Keratinocyte (primary cell): Measurements from ENCODE around the gene CHCHD6. TPM values are rescaled to one million over a fixed set of nuclear protein-coding genes. Genes with fewer than 3 reads are reported as not detected.

ENCODE experiments used
- DNase-seq: peaks from one replicate; pipeline ENCODE4 v3.0.0-alpha.2; 2011; ENCODE audit warnings: low read depth, missing footprints, low spot score
- FAIRE-seq: peaks from 2 replicates; lab custom pipeline; 2011; peaks lifted over from hg19 to GRCh38; lab: Jason Lieb, UNC
- H2AFZ ChIP-seq: 2 replicates; pipeline ENCODE4 v1.6.0; 2012; ENCODE audit warnings: low read length, control low read depth, inconsistent platforms; ENCODE audit not compliant: control insufficient read depth
- H3K27ac ChIP-seq: 2 replicates; pipeline ENCODE4 v1.5.1; 2011; ENCODE audit warnings: low read length; ENCODE audit not compliant: control insufficient read depth, insufficient read depth
- H3K27me3 ChIP-seq: 3 replicates; pipeline ENCODE4 v1.6.0; 2011; ENCODE audit warnings: low read length; ENCODE audit not compliant: control insufficient read depth, insufficient read depth; ENCODE audit errors: extremely low read depth
- H3K36me3 ChIP-seq, 2 experiments: 2 replicates in 1 of 2; 3 replicates in 1 of 2; pipeline ENCODE4 v1.5.1; 2011; ENCODE audit warnings: low read length in 2 of 2, mild to moderate bottlenecking in 1 of 2; ENCODE audit not compliant: control insufficient read depth in 2 of 2, insufficient read depth in 2 of 2; ENCODE audit errors: extremely low read depth in 1 of 2
- H3K4me1 ChIP-seq: 3 replicates; pipeline ENCODE4 v1.5.1; 2011; ENCODE audit warnings: low read length; ENCODE audit not compliant: control insufficient read depth, insufficient read depth; ENCODE audit errors: extremely low read depth
- H3K4me2 ChIP-seq: 3 replicates; pipeline ENCODE4 v1.6.0; 2011; ENCODE audit warnings: low read depth, low read length; ENCODE audit not compliant: control insufficient read depth, insufficient read depth; ENCODE audit errors: extremely low read depth
- H3K4me3 ChIP-seq, 3 experiments: fragments of 200-600 bp in 1 of 3; sonication (generic) in 1 of 3; 2 replicates in 2 of 3; 3 replicates in 1 of 3; pipeline ENCODE4 v1.5.1; 2011 to 2016; ENCODE audit warnings: low read length in 3 of 3, mild to moderate bottlenecking in 3 of 3, control low read depth in 2 of 3, inconsistent platforms in 1 of 3, low read depth in 1 of 3, mixed read lengths in 1 of 3, mixed run types in 1 of 3, moderate library complexity in 1 of 3; ENCODE audit not compliant: control insufficient read depth in 2 of 3, insufficient read depth in 2 of 3; ENCODE audit errors: extremely low read depth in 1 of 3
- H3K79me2 ChIP-seq: 2 replicates; pipeline ENCODE4 v1.6.0; 2012; ENCODE audit warnings: low read length; ENCODE audit not compliant: control insufficient read depth, insufficient read depth
- H3K9ac ChIP-seq: 3 replicates; pipeline ENCODE4 v1.6.0; 2011; ENCODE audit warnings: low read length; ENCODE audit not compliant: control insufficient read depth, insufficient read depth; ENCODE audit errors: extremely low read depth
- H3K9me1 ChIP-seq: 3 replicates; pipeline ENCODE4 v1.6.0; 2011; ENCODE audit warnings: low read length; ENCODE audit not compliant: control insufficient read depth, insufficient read depth; ENCODE audit errors: extremely low read depth
- H3K9me3 ChIP-seq: 2 replicates; pipeline ENCODE4 v1.5.1; 2012; ENCODE audit warnings: low read depth, low read length; ENCODE audit not compliant: control insufficient read depth
- H4K20me1 ChIP-seq: 3 replicates; pipeline ENCODE4 v1.6.0; 2011; ENCODE audit warnings: low read length; ENCODE audit not compliant: control insufficient read depth, insufficient read depth; ENCODE audit errors: extremely low read depth
- EZH2 ChIP-seq: IDR thresholded peaks from one replicate; pipeline ENCODE4 v1.6.1; 2012; ENCODE audit warnings: inconsistent platforms, mild to moderate bottlenecking, low read length, moderate library complexity
- dilution Hi-C: fragments of 300-500 bp; cut with MboI; formaldehyde crosslinking; loops from one replicate; pipeline ENCODE4 v1.7.0; 2020; ENCODE audit warnings: low sequenced_read_pairs; ENCODE audit not compliant: extremely low pct_ligation_motif_present
- polyA plus RNA-seq, 5 experiments: library from polyadenylated mRNA; depleted of rRNA in 3 of 5; stranded (reverse) in 3 of 5; stranded (forward) in 1 of 5; unstranded in 1 of 5; fragments of >200 nt; gene quantifications; 1 replicate in 1 of 5; 2 replicates in 3 of 5; 3 replicates in 1 of 5; pipeline versions ENCODE4 v1.2.1 to v1.2.3, GENCODE V29; 2011 to 2012; ENCODE audit warnings: missing spikeins in 2 of 5, low read depth in 1 of 5, low replicate concordance in 1 of 5
- TF ChIP-seq, protein P1 (sequence below), 3 experiments: IDR thresholded peaks in 1 of 3; conservative IDR thresholded peaks in 1 of 3; optimal IDR thresholded peaks in 1 of 3; 2 replicates in 2 of 3; 3 replicates in 1 of 3; pipeline versions ENCODE3 to v1.5.1; 2011; ENCODE audit warnings: low read length in 3 of 3, mild to moderate bottlenecking in 3 of 3, moderate library complexity in 2 of 3, control low read depth in 1 of 3, inconsistent platforms in 1 of 3; ENCODE audit not compliant: insufficient read depth in 2 of 3; ENCODE audit errors: extremely low read depth in 1 of 3

Gene CHCHD6
- polyA plus RNA-seq, 1 donor (not counting 4 experiments of a cell fraction or from before 2014, with no cell fraction given): 21.7 TPM

DNA sequence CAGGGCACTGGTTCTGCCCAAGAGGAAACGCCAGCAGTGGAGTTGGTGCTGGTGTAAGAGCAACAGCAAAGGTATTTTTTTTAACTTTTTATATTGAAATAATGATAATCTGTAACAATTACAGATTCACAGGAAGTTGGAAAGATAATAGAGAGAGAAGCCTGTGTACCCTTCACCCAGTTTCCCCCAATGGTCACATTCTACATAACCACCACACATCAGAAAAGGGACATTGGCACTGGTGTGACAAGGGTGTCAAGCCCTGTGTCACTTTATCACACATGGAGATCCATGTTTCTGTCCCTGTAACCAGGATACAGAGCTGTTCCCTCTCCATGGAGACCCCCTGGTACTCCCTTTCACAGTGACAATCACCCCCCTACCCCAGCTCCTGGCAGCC lies 269.8 kb downstream of the CHCHD6 start:
- Histone ChIP-seq H4K20me1 (no peaks in the 10 kb centered on the region), H3K4me2 (no peak overlapping the region), H3K27ac (no peak overlapping the region), H2AFZ (no peak overlapping the region), H3K4me3 (no peak overlapping the region), H3K9ac (no peak overlapping the region), H3K9me1 (no peaks in the 10 kb centered on the region), H3K9me3 (peaks cover 5% of the 10 kb centered on the region), H3K4me1 (no peaks in the 10 kb centered on the region), H3K79me2 (no peaks in the 10 kb centered on the region), H3K36me3 (no peaks in the 10 kb centered on the region), H3K27me3 (no peaks in the 10 kb centered on the region)
- TF ChIP-seq, protein P1, sequence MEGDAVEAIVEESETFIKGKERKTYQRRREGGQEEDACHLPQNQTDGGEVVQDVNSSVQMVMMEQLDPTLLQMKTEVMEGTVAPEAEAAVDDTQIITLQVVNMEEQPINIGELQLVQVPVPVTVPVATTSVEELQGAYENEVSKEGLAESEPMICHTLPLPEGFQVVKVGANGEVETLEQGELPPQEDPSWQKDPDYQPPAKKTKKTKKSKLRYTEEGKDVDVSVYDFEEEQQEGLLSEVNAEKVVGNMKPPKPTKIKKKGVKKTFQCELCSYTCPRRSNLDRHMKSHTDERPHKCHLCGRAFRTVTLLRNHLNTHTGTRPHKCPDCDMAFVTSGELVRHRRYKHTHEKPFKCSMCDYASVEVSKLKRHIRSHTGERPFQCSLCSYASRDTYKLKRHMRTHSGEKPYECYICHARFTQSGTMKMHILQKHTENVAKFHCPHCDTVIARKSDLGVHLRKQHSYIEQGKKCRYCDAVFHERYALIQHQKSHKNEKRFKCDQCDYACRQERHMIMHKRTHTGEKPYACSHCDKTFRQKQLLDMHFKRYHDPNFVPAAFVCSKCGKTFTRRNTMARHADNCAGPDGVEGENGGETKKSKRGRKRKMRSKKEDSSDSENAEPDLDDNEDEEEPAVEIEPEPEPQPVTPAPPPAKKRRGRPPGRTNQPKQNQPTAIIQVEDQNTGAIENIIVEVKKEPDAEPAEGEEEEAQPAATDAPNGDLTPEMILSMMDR (optimal IDR thresholded peaks at IDR 0.05 in 1 of 3, IDR thresholded peaks at IDR 0.05 in 1 of 3, conservative IDR thresholded peaks at IDR 0.05 in 1 of 3; ENCODE audit: extremely low read depth in 1 of 3, insufficient read depth in 2 of 3, low read length in 3 of 3): no peak
- TF ChIP-seq EZH2: no peak
- no peak for FAIRE-seq
- DNase-seq: no peak
- dilution Hi-C loops: no loop called here

DNA sequence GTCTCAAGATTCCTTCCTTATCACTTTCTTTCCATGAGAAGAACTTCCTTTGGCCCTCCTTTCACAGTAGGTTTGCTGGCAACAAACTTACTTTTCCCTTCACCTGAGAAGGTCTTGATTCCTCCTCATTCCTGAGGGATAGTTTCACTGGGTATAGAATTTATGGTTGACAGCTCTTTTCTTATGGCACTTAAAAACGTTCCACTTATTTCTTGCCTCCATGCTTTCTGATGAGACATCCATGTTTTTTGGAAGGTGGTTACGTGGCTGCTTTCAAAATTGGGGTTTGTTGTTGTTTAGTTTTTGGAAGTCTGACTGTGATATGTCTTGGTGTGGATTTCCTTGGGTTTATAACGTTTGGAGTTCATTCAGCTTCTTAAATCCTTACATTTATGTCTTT lies 270.7 kb downstream of the CHCHD6 start:
- no peaks in the 10 kb centered on the region for H3K9me1 ChIP-seq
- no peak overlapping the region for H3K4me2 ChIP-seq
- no peaks in the 10 kb centered on the region for H3K4me1 ChIP-seq
- no peak overlapping the region for H3K27ac ChIP-seq
- no peak overlapping the region for H3K4me3 ChIP-seq
- no peak for TF ChIP-seq EZH2
- TF ChIP-seq, protein P1 (optimal IDR thresholded peaks at IDR 0.05 in 1 of 3, IDR thresholded peaks at IDR 0.05 in 1 of 3, conservative IDR thresholded peaks at IDR 0.05 in 1 of 3; ENCODE audit: extremely low read depth in 1 of 3, insufficient read depth in 2 of 3, low read length in 3 of 3): no peak
- H3K9me3 ChIP-seq: peaks cover 5% of the 10 kb centered on the region
- no peak overlapping the region for H3K9ac ChIP-seq
- H2AFZ ChIP-seq: no peak overlapping the region
- no peaks in the 10 kb centered on the region for H3K36me3 ChIP-seq
- no peaks in the 10 kb centered on the region for H3K27me3 ChIP-seq
- dilution Hi-C loops: no loop called here
- no peaks in the 10 kb centered on the region for H3K79me2 ChIP-seq
- no peak for FAIRE-seq
- H4K20me1 ChIP-seq: no peaks in the 10 kb centered on the region
- DNase-seq: no peak
